HUES48 (cell line): ENCODE measurements around the gene MAGI2.
A peak's percentile ranks its signal among the peaks of the same experiment; 100 is the strongest.

ENCODE experiments used
- H3K27ac ChIP-seq: one replicate; pipeline ENCODE4 v1.7.0; 2013; ENCODE audit warnings: low read depth, low read length, inconsistent platforms
- H3K27me3 ChIP-seq: 2 replicates; pipeline ENCODE4 v1.6.1; 2013; ENCODE audit warnings: mild to moderate bottlenecking, low read length; ENCODE audit not compliant: control insufficient read depth, insufficient read depth
- H3K36me3 ChIP-seq: 2 replicates; pipeline ENCODE4 v1.6.1; 2013; ENCODE audit warnings: low read length; ENCODE audit not compliant: control insufficient read depth, insufficient read depth
- H3K4me1 ChIP-seq: 2 replicates; pipeline ENCODE4 v1.6.1; 2013; ENCODE audit warnings: mild to moderate bottlenecking, low read length; ENCODE audit not compliant: control insufficient read depth, insufficient read depth
- H3K4me3 ChIP-seq: 2 replicates; pipeline ENCODE4 v1.5.1; 2013; ENCODE audit warnings: mild to moderate bottlenecking, low read depth, low read length
- H3K9ac ChIP-seq: 2 replicates; pipeline ENCODE4 v1.6.1; 2013; ENCODE audit warnings: mild to moderate bottlenecking, low read depth, low read length, moderate library complexity
- H3K9me3 ChIP-seq: 2 replicates; pipeline ENCODE4 v1.6.1; 2013; ENCODE audit warnings: low read length; ENCODE audit not compliant: control insufficient read depth, insufficient read depth

The MAGI2 gene

GRCh38 chr7:78114993-78115392, 1338.5 kb downstream of the MAGI2 start:
- Histone ChIP-seq H3K27me3 (no peaks in the 10 kb centered on the region), H3K9ac (no peak overlapping the region), H3K4me3 (no peak overlapping the region), H3K9me3 (no peaks in the 10 kb centered on the region), H3K27ac (no peak overlapping the region), H3K36me3 (no peaks in the 10 kb centered on the region), H3K4me1 (peaks cover 49% of the 10 kb centered on the region)

GRCh38 chr7:78112488-78112887, 1341.0 kb downstream of the MAGI2 start:
- Histone ChIP-seq H3K9ac (no peak overlapping the region), H3K9me3 (no peaks in the 10 kb centered on the region), H3K27me3 (no peaks in the 10 kb centered on the region)

DNA sequence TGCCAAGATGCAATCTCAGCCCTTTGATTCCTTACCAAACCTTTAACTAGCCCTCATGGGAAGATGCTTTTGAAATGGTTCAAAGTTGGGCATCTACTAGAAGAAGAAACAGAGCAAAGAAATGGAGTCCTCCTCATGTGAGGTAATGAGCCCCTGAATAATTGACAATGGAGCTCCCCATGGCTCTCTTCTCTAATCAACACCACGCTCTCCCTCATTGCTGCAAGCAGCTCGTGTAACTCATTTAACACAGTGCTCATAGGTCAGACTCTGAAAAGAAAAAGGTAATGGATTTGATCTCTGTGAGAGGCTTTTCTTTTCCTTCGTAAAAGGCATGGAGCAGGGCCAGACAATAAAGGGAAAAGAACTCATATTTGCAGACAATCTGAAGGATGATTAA, 1342.1 kb downstream of the MAGI2 start:
- Histone ChIP-seq H3K4me3 (no peak overlapping the region), H3K4me1 (peaks cover 34% of the 10 kb centered on the region), H3K27ac (peak overlapping the region; percentile 38), H3K9ac (no peak overlapping the region), H3K9me3 (no peaks in the 10 kb centered on the region), H3K36me3 (no peaks in the 10 kb centered on the region), H3K27me3 (no peaks in the 10 kb centered on the region)

More at GRCh38 chr7:78112488-78112887, 1341.0 kb downstream of the MAGI2 start:
- Histone ChIP-seq H3K27ac (no peak overlapping the region), H3K4me1 (peaks cover 36% of the 10 kb centered on the region), H3K36me3 (no peaks in the 10 kb centered on the region), H3K4me3 (no peak overlapping the region)

- H3K27me3 ChIP-seq = no peaks in the 10 kb centered on the region
- H3K4me1 ChIP-seq = no peaks in the 10 kb centered on the region
- no peaks in the 10 kb centered on the region for H3K9me3 ChIP-seq
- no peaks in the 10 kb centered on the region for H3K36me3 ChIP-seq
- H3K4me3 ChIP-seq = no peak overlapping the region
- H3K9ac ChIP-seq = no peak overlapping the region
- H3K27ac ChIP-seq = no peak overlapping the region
Observed at GRCh38 chr7:78103475-78103874, 1350.0 kb downstream of the MAGI2 start.

- H3K27ac ChIP-seq = no peak overlapping the region
- H3K4me3 ChIP-seq = no peak overlapping the region
- no peak overlapping the region for H3K9ac ChIP-seq
- H3K27me3 ChIP-seq = no peaks in the 10 kb centered on the region
- no peaks in the 10 kb centered on the region for H3K9me3 ChIP-seq
- H3K36me3 ChIP-seq = no peaks in the 10 kb centered on the region
- no peaks in the 10 kb centered on the region for H3K4me1 ChIP-seq
Observed at GRCh38 chr7:78101076-78101475, 1352.4 kb downstream of the MAGI2 start.

- no peaks in the 10 kb centered on the region for H3K27me3 ChIP-seq
- H3K27ac ChIP-seq = no peak overlapping the region
- no peaks in the 10 kb centered on the region for H3K36me3 ChIP-seq
- no peak overlapping the region for H3K9ac ChIP-seq
- no peaks in the 10 kb centered on the region for H3K9me3 ChIP-seq
- no peaks in the 10 kb centered on the region for H3K4me1 ChIP-seq
- H3K4me3 ChIP-seq = no peak overlapping the region
Observed at GRCh38 chr7:78099715-78100394, 1353.6 kb downstream of the MAGI2 start.

- no peaks in the 10 kb centered on the region for H3K9me3 ChIP-seq
- H3K9ac ChIP-seq = no peak overlapping the region
Observed at GRCh38 chr7:78095549-78095948, 1357.9 kb downstream of the MAGI2 start.

DNA sequence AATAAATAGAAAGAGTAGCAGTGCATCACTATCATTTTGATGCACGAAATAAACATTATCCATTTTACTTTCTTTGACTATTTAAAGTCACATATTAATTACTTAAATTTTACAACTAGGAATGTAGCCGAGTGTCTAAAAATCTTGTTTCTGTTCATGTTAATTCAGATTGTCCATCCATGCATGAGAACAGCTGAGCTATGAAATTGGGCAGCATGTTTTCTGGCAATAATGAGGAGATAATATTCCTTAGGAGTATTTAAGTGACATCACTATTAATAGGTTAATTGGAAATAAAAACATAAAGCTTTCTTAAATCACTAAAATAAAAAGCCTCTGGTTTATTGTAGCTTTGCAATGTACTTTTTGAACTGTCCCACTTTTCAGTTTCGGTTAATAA, 1361.1 kb downstream of the MAGI2 start:
- Histone ChIP-seq H3K27me3 (no peaks in the 10 kb centered on the region), H3K4me1 (no peaks in the 10 kb centered on the region), H3K4me3 (no peak overlapping the region), H3K9ac (no peak overlapping the region), H3K36me3 (no peaks in the 10 kb centered on the region), H3K9me3 (no peaks in the 10 kb centered on the region), H3K27ac (no peak overlapping the region)

More at GRCh38 chr7:78095549-78095948, 1357.9 kb downstream of the MAGI2 start:
- H3K4me3 ChIP-seq = no peak overlapping the region
- no peaks in the 10 kb centered on the region for H3K4me1 ChIP-seq
- H3K36me3 ChIP-seq = no peaks in the 10 kb centered on the region
- H3K27me3 ChIP-seq = no peaks in the 10 kb centered on the region
- no peak overlapping the region for H3K27ac ChIP-seq

GRCh38 chr7:78090616-78091015, 1362.9 kb downstream of the MAGI2 start:
- Histone ChIP-seq H3K4me1 (no peaks in the 10 kb centered on the region), H3K9ac (no peak overlapping the region), H3K27me3 (no peaks in the 10 kb centered on the region), H3K4me3 (no peak overlapping the region), H3K9me3 (no peaks in the 10 kb centered on the region), H3K27ac (no peak overlapping the region), H3K36me3 (no peaks in the 10 kb centered on the region)

GRCh38 chr7:78083476-78084120, 1369.9 kb downstream of the MAGI2 start:
- Histone ChIP-seq H3K4me1 (peaks cover 18% of the 10 kb centered on the region), H3K27me3 (peaks cover 22% of the 10 kb centered on the region), H3K36me3 (no peaks in the 10 kb centered on the region), H3K9me3 (no peaks in the 10 kb centered on the region), H3K27ac (no peak overlapping the region), H3K4me3 (no peak overlapping the region), H3K9ac (no peak overlapping the region)

DNA sequence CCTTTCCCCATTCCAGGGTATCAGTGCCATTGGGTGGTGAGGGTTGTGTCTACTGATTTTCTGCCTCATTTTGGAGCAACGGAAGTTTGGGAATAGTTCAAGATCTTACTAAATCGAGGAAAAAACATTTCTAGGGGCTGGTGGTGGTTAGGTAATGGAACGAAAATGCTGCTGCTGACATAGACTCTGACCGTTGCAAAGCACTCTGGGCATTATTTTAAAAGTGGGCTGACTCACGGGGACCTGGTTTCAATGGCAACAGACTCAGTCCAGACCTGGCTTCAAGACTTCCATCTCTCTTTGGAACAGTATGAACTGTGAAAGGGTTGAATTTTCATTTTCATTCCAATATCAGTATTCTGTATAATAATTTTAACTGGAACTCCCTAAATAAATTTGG, 1370.9 kb downstream of the MAGI2 start:
- Histone ChIP-seq H3K36me3 (no peaks in the 10 kb centered on the region), H3K9me3 (no peaks in the 10 kb centered on the region), H3K27ac (no peak overlapping the region), H3K9ac (no peak overlapping the region), H3K4me3 (no peak overlapping the region), H3K4me1 (peaks cover 18% of the 10 kb centered on the region), H3K27me3 (peaks cover 24% of the 10 kb centered on the region)
